Glomerular endothelial cell (primary cell): ENCODE data around the gene GADL1. TPM values are rescaled to one million over a fixed set of nuclear protein-coding genes. Genes with fewer than 3 reads are reported as not detected.

Experiments
- DNase-seq: peaks from one replicate; pipeline ENCODE4 v3.0.0-alpha.2; 2011; ENCODE audit warnings: low read depth, low spot score; ENCODE audit errors: extremely low read depth
- total RNA-seq: library from RNA; depleted of rRNA; stranded (reverse); fragments of >200 nt; gene quantifications from 2 replicates; pipeline ENCODE4 v1.2.3, GENCODE V29; 2015

Gene GADL1
- total RNA-seq, 1 donor from 2014 or later: 0.58 TPM

- DNase-seq: no peak
Measured at GRCh38 chr3:30764891-30765290, 129.6 kb downstream of the GADL1 start.

DNA sequence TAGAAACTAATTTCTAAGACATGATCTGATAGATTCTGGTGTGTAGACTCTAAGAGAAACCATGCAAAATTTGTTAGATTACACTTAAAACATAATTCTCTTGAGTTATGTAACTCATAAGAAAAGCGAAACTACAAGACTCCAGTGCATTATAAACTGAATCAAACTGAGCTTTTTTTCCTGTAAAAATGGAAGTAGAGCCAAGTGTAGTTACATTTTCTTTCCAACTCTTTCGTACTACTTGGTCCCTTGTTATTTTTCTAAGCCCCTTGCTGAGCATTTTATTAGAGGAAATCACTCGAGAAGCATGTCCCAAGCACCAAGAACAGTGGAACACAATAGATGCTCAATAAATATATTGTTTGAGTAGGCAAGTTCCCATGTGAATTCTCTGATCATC, 130.2 kb downstream of the GADL1 start:
- no peak for DNase-seq

DNA sequence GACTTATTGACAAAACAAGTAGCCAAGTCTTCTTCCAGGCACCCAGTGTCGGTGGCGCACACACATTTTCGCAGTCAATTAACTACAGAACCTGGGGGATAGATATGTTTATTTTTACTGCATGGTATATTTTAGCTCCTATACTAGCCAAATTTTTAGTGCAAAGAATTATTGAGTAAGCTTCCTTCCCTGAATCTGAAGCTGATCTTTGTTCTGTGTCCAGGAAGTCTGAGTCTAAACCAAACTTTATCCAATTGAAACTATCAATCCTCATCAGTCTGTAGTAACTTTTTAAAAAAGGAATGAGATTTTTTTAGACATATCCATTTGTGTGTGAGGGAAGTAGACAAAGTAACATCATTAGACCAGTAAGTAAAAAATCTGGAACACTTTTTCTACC, 133.1 kb downstream of the GADL1 start:
- DNase-seq: no peak

GRCh38 chr3:30760737-30761136, 133.7 kb downstream of the GADL1 start:
- DNase-seq: no peak

- no peak for DNase-seq
Measured at GRCh38 chr3:30760040-30760695, 134.3 kb downstream of the GADL1 start.

DNA sequence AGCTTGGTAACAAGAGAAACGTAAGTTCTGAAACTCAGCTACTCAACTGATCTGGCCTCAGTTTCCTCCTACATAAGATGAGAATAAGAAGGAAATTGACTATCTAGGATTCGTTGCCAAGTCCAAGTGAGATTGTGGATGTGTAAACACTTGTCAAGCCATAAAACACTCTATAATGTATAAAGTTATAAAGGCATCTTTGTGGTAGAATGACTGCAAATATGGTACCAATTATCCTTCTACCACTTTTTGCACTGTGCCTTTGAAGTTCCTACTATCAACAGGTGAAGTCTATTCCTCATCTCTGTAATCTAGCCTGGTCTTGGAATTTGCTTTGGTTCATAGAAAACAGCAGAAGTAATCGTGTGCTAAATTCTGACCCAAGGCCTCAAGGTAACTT, 138.2 kb downstream of the GADL1 start:
- DNase-seq: no peak

- DNase-seq: no peak
Measured at GRCh38 chr3:30754426-30754825, 140.0 kb downstream of the GADL1 start.

DNA sequence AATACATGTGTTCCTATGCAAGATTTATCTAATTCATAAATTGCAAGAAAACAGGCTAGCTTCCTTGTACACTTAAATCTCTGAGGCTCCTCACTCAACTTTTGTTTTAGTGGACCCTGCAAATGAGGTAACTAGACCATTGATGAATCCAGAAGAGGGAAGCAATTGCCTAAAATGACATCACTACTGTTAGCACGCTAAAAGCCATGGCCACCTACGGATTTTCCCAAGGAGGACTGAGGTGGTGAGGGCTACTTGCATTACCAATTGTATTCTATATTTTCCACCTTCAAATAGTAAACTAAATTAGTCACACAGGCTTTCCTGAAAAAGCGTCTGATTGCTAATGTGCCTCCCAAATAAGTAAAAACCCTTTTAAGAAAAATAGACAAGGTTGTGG, 140.7 kb downstream of the GADL1 start:
- no peak for DNase-seq

DNA sequence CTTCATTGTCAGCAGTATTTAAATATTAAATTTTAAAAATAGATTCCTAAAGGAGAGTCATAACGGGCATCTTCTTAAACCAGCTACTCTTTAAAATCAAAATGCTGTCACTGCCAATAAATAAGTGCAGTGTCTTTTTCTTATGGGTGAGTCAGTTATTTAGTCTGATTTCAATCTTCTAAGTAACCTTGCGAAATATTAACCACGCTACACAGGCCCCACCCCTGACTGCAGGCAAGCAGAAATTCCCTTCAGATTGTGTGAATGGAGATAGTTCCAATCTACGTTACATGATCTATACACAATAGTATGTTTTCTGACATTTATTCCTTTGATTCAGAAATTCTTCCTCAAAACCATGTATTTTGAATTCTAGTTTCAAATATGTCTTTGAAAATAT, 141.5 kb downstream of the GADL1 start:
- no peak for DNase-seq

DNA sequence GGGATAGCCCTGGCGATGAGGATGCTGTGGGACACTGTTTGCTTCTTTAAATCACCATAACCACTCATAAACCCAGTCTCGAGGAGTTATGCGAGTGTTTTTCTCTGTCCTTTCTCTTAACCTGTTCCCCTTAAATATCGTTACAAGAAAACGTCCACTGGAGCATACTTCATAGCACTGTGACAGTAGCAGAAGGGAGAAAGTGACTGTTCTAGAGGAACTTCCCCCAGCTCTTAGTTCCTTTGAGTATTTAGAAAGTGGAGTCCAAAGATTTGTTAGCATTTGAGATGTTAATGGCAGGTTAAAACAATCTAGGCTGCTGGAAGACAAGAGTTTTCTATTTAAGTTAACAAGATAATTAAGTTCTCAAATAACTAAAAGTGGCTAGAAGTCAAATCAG, 142.0 kb downstream of the GADL1 start:
- no peak for DNase-seq

DNA sequence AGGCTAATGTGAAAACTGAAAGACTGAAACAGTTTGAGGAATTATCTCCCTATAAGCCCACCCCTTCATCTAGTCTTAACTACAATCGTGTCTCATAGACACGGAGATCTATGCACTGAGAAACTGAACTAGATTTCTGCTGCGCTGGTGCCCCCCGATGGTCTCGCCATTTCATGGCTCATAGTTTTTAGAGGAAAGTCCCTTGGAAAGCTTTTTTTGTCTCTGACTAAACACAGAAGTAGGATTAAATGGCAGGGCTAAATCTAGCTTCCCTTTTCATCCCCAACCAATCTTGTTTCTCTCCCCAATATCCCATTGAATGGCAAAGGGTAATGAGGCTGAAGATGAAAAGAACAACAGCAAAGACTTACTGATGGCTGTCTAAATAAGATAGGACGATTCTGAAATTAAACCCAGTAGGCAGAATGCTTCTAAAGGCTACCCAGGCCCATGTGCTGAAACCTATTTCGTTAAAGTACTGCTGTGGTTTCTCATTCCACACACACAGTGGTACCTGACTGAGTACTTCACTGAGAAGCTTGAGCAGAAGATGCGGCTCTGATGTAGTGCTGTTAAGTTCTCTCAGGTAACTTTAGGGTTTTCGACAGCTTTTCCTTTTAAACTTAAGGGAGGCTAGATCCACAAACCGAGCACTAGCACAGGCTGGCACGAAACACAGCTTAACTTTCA, 142.7 kb downstream of the GADL1 start:
- peak; percentile 42 for DNase-seq

GRCh38 chr3:30750967-30751366, 143.5 kb downstream of the GADL1 start:
- no peak for DNase-seq

- no peak for DNase-seq
Measured at GRCh38 chr3:30749230-30749629, 145.2 kb downstream of the GADL1 start.

DNA sequence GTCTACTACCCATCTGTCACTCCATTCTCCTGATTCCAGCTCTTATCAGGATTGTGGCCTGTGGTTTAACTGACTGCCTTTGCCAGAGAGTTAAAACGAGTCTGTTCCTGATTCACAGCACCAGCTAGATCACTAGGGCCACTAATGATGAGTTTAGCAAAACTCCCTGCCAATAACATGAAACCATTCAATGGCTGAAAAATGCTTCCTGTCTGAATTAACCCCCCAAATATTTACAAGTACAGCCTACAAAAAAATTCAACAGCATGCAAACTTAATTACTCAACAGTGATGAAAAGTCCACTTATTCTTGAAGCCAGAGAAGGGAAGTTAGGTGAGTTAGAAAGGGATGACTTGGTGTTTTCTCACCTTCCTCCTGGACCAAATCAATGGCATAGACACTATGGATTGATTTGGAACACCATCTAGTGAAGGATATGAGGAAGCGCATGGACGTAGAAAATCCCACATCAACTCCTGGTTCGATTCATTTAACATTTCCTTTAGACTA, 146.6 kb downstream of the GADL1 start:
- peak; percentile 44 for DNase-seq

- DNase-seq: no peak
Measured at GRCh38 chr3:30743641-30744317, 150.7 kb downstream of the GADL1 start.

DNA sequence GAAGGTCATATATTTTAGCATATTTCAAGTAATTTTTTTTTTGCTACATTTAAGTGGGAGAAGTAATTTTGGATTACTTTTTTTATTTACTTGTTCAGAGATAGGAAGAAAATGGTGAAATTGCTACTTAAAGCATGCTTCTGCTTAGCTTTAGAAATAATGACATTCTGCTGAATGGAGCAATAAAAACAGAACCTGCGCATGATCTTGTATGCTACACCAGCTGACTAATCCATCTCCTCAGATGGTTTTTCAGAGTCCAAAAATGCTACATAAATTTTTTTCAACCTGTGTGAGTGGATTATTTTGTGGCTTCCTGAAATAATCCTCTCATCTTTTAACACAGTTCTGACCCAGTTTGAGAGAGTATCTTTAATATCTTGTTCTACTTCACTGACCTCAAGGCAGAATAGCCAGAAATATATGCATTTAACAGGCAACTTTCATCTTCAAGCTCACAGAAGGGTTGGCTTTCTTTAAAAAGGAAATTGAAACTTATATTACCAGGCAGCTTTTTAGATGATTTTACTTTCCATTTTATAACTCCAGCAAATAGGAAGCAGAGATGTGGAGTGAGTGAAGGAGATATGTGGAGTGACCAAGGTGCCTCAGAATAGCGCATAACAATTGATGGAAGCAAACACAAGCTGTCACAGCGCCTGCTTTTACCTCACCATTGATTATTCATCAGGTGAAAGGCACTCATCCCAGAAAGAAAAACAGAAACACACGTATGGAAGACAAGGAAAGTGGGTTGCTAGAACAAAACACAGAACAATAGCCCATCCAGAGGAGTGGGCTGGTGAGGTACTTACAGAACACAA, 151.5 kb downstream of the GADL1 start:
- DNase-seq: no peak

DNA sequence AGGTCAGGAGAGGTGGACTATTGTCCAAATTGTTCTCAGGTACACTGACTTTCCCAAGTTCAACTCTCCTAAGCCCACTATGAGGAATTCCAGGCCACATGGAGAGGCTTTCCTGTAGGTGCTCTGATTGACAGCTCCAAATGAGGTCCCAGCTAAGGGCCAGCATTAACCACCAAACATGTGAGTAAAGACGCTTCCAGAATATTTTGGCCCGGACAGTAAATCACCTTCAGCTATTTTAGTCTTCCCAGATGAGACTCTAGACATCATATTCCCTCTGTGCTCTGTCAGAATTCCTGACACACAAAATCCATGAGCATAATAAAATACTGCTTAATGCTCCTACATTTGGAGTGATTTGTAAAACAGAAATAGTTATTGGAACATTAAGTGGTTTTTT, 152.6 kb downstream of the GADL1 start:
- no peak for DNase-seq

GRCh38 chr3:30738605-30739004, 155.9 kb downstream of the GADL1 start:
- DNase-seq: no peak

GRCh38 chr3:30737743-30738499, 156.5 kb downstream of the GADL1 start:
- no peak for DNase-seq

- DNase-seq: no peak
Measured at GRCh38 chr3:30733696-30734095, 160.8 kb downstream of the GADL1 start.
